ENCODE data around the gene WDR41. TPM values are rescaled to one million over a fixed set of nuclear protein-coding genes. Genes with fewer than 3 reads are reported as not detected.

WDR41 gene
- total RNA-seq, 1 experiment from 2014 or later = 43.6 TPM

DNA sequence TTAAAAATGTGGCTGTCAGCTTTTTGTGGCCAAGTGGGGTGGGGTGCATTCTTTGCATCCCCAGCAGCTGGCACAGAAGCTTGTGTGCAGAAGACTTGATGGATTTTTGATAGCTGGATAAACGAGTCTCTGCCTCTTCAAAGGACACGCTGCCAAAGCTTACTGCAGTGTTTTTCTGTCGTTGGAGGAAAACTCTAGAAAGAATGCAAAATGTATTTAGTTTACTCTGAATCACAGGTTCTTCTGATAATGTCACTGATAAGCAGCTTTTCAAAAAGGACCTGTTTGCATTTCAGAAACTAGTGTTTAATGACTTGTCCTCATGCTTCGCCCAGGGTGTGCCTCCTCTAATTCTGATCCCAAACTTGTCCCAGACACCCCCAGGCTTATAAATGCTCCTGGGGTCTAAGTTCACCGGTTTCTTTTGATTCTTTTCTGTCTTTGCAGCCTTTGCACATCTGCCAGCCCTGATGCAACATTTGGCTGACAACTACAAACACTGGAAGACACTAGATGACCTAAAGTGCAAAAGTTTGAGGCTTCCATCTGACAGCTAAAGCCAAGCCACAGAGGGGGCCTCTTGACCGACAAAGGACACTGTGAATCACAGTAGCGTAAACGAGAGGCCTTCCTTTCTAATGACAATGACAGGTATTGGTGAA, 66.0 kb downstream of the WDR41 start:
- no peak for DNase-seq
- Histone ChIP-seq H4K20me1 (ENCODE audit: control insufficient read depth, insufficient read depth, insufficient read length) (no peaks in the 10 kb centered on the region), H3K27ac (ENCODE audit: insufficient read length, low read depth, low read length) (no peak overlapping the region), H3K18ac (ENCODE audit: insufficient read length, low read depth, low read length) (no peak overlapping the region), H3K56ac (ENCODE audit: insufficient read length, low read depth, low read length) (no peak overlapping the region), H3K9ac (ENCODE audit: extremely low read depth, insufficient read length, low read length) (no peak overlapping the region), H3K4ac (ENCODE audit: low read depth, low read length) (no peak overlapping the region), H3K4me1 (ENCODE audit: insufficient read depth, low read length) (no peaks in the 10 kb centered on the region), H3K14ac (ENCODE audit: insufficient read depth, low read length) (no peak overlapping the region), H3T11ph (ENCODE audit: low read length) (no peak overlapping the region), H2AK5ac (ENCODE audit: insufficient read length, low read length) (no peak overlapping the region), H2AFZ (ENCODE audit: low read length) (no peak overlapping the region), H2BK5ac (ENCODE audit: insufficient read length, low read length) (no peak overlapping the region), H3K9me3 (ENCODE audit: control insufficient read depth, low read depth, low read length) (no peaks in the 10 kb centered on the region), H2BK12ac (ENCODE audit: insufficient read length, low read depth, low read length) (no peak overlapping the region), H3K79me1 (ENCODE audit: insufficient read depth, low read depth, low read length, poor library complexity, severe bottlenecking) (no peaks in the 10 kb centered on the region), H4K5ac (ENCODE audit: insufficient read length, low read depth, low read length) (no peak overlapping the region), H3K4me2 (ENCODE audit: insufficient read depth, insufficient read length, low read length) (no peak overlapping the region), H2BK120ac (ENCODE audit: low read depth, low read length, poor library complexity, severe bottlenecking) (no peak overlapping the region), H3K23me2 (ENCODE audit: insufficient read length, low read depth, low read length, poor library complexity, severe bottlenecking) (no peaks in the 10 kb centered on the region), H3K79me2 (ENCODE audit: insufficient read depth, low read length) (no peaks in the 10 kb centered on the region), H2BK15ac (ENCODE audit: low read depth, low read length) (no peak overlapping the region), H4K8ac (replicated peaks; ENCODE audit: insufficient read length, low read depth, low read length) (no peak overlapping the region), H3K27me3 (ENCODE audit: insufficient read depth, low read length) (no peaks in the 10 kb centered on the region), H4K91ac (ENCODE audit: insufficient read length, low read depth, low read length) (no peak overlapping the region), H2BK20ac (ENCODE audit: low read depth, low read length, poor library complexity, severe bottlenecking) (no peak overlapping the region), H3K23ac (ENCODE audit: insufficient read length, low read depth, low read length) (no peak overlapping the region)
- H3K27me3 Mint-ChIP-seq (ENCODE audit: low read depth) = no peaks in the 10 kb centered on the region
- WGBS (ENCODE audit: extremely low coverage, insufficient read length, low lambda C conversion rate) = no CpG with 5 or more reads among the region's 8 CpGs
- H3K27ac Mint-ChIP-seq = 0 out of 7 replicates have a peak overlapping the region, but pooled peaks of 1 of the 3 experiments have one; percentile 32
- H3K36me3 Mint-ChIP-seq (ENCODE audit: insufficient read depth in 1 of 3, low read depth in 3 of 3) = peaks cover 0 to 2% (median 0%) of the 10 kb centered on the region in 3 experiments; a peak in 1 of 7 replicates
- TF ChIP-seq, protein P1, sequence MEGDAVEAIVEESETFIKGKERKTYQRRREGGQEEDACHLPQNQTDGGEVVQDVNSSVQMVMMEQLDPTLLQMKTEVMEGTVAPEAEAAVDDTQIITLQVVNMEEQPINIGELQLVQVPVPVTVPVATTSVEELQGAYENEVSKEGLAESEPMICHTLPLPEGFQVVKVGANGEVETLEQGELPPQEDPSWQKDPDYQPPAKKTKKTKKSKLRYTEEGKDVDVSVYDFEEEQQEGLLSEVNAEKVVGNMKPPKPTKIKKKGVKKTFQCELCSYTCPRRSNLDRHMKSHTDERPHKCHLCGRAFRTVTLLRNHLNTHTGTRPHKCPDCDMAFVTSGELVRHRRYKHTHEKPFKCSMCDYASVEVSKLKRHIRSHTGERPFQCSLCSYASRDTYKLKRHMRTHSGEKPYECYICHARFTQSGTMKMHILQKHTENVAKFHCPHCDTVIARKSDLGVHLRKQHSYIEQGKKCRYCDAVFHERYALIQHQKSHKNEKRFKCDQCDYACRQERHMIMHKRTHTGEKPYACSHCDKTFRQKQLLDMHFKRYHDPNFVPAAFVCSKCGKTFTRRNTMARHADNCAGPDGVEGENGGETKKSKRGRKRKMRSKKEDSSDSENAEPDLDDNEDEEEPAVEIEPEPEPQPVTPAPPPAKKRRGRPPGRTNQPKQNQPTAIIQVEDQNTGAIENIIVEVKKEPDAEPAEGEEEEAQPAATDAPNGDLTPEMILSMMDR (conservative IDR thresholded peaks at IDR 0.05) = no peak
- H3K4me1 Mint-ChIP-seq = peaks cover 0 to 4% of the 10 kb centered on the region in 2 experiments; a peak in 1 of 4 replicates
- H3K4me3 Mint-ChIP-seq = no peak overlapping the region
- no peaks in the 10 kb centered on the region; a peak in 1 of 5 replicates for H3K9me3 Mint-ChIP-seq
